NCI-H1436 (cell line): ENCODE results near the gene ZBTB46.

Source experiments
- DNase-seq: peaks from one replicate; lab custom pipeline; 2025; lab: John Stamatoyannopoulos, UW

Gene ZBTB46

DNA sequence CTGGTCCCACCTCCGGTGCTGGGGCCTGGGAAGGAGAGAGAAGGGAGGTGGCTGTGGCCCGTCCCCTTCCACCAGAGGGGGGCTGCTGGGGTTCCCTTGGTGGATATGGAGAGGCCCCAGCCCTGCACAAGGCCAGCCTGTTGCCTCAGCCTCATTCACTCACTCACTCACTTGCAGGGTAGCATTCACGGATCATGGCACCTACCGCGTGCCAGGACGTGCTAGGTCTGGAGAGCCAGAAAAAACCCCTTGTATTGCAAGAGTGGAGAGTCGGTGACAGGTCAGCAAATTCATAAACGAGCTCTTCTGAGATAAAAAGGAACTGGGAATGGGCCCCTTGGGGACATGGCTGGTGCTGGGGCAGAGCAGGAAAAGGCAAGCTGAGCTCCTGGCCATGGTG lies 6.4 kb upstream of the ZBTB46 start:
- no peak for DNase-seq

GRCh38 chr20:63836458-63837344 lies 5.6 kb upstream of the ZBTB46 start:
- no peak for DNase-seq

- DNase-seq: no peak
Measured at GRCh38 chr20:63835021-63835858, 4.2 kb upstream of the ZBTB46 start.

DNA sequence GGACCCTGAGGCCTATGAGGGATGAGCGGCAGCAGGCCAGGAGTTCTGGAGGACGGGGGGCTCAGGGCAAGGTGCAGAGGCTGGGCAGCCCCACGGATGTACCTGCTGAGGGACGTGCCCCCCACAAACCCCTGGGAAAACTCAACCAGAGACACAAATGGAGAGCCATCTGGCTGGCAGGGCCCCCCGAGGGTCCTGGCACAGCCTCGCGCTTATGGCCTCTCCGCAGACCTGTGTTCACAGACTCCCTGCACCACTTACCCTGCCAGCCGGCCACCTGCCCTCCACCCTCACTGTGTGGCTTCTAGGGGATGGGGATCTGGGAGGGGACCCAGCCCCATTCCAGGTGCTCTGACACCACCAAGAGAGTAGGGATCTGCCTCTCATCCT lies 3.4 kb upstream of the ZBTB46 start:
- DNase-seq: no peak

- no peak for DNase-seq
Measured at GRCh38 chr20:63833776-63834490, 2.9 kb upstream of the ZBTB46 start.

- no peak for DNase-seq
Measured at GRCh38 chr20:63831993-63832686, 1.1 kb upstream of the ZBTB46 start.

GRCh38 chr20:63831646-63831992 lies 555 bp upstream of the ZBTB46 start:
- DNase-seq: no peak

- no peak for DNase-seq
Measured at GRCh38 chr20:63829945-63830835, 874 bp downstream of the ZBTB46 start.

- no peak for DNase-seq
Measured at GRCh38 chr20:63829603-63829944, 1.5 kb downstream of the ZBTB46 start.

- DNase-seq: no peak
Measured at GRCh38 chr20:63828951-63829350, 2.1 kb downstream of the ZBTB46 start.

DNA sequence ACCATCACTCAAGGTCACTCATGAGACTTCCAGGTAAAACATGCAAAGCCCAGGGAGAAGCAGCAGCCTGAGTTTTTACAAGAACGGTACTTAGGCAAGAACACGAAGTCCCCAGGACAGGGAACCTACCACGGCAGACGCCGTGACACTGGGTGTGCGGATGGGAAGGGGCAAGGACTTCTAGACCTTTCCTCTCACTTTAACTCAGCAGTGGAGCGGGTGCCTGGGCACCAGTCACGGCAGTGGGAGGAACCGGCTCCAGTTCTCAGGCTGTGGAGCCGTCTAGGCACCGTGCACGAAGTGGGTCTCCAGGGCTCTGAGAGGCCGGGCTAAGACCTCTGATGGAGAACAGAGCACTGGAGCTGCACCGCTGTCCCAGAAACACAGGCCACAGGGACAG lies 2.5 kb downstream of the ZBTB46 start:
- no peak for DNase-seq

GRCh38 chr20:63828124-63828523 lies 2.9 kb downstream of the ZBTB46 start:
- DNase-seq: no peak

GRCh38 chr20:63826753-63827152 lies 4.3 kb downstream of the ZBTB46 start:
- DNase-seq: no peak

DNA sequence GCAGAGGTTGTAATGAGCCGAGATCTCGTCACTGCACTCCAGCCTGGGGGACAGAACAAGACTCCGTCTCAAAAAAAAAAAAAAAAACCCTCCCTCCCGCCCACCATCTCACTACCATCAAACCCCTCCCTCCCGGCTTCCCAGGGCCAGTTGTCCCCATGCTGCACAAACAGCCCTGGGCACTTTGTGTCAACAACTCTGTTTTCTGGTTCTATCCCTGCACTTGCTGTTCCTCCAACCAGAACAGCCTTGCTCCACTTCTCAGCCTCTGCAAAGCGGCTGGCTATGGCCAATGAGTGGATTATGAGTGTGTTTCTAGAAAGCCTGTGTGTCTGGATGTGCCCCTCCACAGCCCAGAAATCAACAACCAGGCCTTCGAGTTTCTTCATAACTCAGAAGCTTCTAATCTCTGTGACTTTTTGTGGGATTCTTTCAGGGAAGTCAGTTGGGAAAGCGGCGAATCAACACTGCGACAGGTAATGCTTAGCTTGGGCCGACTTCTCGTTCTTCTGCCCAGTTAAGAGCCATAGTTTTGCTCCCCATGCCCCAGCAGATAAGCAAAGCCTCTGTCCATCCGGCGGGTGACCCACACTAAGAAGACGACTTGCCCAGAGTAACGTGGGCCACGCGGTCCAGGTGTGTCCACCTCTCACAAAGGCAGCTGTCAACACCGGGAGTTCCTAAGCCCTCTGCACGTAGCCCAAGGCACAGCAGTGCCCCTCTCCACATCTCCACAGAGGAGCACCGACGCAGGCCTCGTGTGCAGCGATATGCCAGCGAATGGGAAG lies 5.5 kb downstream of the ZBTB46 start:
- no peak for DNase-seq

DNA sequence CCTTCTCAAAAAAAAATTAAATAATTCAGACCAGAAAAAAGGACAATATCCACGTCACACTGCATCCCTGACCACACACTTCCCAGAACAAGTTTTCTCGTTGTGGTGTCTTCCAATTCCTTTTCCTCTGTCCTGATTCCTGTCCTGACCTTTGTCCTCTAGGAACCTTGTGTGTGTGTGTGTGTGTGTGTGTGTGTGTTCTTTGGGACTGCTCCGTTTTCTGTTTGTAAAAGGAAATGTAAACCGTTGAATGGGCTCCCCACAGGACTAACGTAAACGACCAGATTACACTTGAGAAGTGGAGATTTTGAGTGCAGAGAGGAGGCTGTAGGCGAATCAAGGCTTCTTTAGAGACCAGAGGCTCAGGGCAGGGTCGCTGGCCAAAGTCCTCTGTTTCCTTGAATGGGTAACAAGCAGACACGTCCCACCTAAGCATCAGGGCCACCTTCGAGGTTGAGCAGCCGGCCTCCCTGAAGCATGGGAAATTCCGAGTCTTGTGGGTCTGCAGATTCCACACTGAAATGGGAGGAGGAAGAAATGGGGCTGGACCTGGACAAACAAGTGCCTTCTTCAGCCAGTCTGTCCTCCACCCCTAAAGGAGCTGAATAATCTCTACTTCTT lies 7.3 kb downstream of the ZBTB46 start:
- DNase-seq: no peak

GRCh38 chr20:63822276-63822696 lies 8.8 kb downstream of the ZBTB46 start:
- DNase-seq: no peak

DNA sequence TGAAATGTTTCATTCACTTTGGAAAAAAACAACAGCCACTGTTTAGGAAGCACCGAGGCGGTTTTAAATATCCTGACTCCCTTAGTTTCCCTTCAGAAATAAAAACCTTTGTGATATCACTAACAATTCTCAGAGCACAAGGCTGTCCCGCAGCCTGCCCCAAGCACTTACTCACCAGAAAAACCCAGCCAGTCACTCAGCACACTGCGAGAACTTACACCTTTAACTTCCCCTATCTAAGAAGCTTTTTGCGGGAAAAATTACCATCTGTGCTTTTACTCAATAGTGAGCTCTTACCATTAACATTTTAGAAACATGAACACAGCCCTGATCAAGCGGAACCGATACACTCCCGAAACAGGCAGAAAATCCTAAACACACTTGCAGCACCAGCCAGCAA lies 9.3 kb downstream of the ZBTB46 start:
- DNase-seq: no peak

GRCh38 chr20:63819224-63819921 lies 11.7 kb downstream of the ZBTB46 start:
- no peak for DNase-seq

DNA sequence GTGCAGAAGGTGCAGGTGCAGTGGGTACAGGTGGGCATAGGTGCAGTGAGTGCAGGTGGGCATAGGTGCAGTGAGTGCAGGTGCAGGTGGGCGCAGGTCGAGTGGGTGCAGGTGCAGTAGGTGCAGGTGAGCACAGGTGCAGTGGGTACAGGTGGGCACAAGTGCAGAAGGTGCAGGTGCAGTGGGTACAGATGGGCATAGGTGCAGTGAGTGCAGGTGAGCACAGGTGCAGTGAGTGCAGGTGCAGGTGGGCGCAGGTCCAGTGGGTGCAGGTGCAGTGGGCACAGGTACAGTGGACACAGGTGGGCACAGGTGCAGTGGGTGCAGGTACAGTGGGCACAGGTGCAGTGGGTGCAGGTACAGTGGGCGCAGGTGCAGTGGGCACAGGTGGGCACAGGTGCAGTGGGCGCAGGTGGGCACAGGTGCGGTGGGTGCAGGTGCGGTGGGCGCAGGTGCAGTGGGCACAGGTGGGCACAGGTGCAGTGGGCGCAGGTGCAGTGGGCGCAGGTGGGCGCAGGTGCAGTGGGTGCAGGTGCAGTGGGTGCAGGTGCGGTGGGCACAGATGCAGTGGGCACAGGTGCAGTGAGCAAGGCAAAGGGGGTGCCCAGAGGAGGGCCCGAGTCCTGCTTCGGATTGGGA lies 15.3 kb downstream of the ZBTB46 start:
- DNase-seq: no peak
